GM20000 (cell line): ENCODE measurements around the gene KRTAP12-2.
"Not testable (repeated sequence)": the region's sequence is repeated elsewhere in the genome, so short reads cannot be mapped to it uniquely, and the experiment has no call there.

ENCODE experiments used
- DNase-seq: peaks from one replicate; pipeline ENCODE4 v3.0.0; 2012; ENCODE audit warnings: low spot score
- CTCF ChIP-seq: IDR thresholded peaks from 2 replicates; pipeline ENCODE4 v1.5.1; 2012; ENCODE audit warnings: mild to moderate bottlenecking, control low read depth; ENCODE audit errors: extremely low read depth, missing control alignments

Gene KRTAP12-2

GRCh38 chr21:44640761-44641160 is 26.0 kb downstream of the KRTAP12-2 start:
- DNase-seq: no peak
- no peak for TF ChIP-seq CTCF

GRCh38 chr21:44639331-44639655 is 27.4 kb downstream of the KRTAP12-2 start:
- no peak for TF ChIP-seq CTCF
- DNase-seq: no peak

- not testable (repeated sequence) for DNase-seq
Measured at GRCh38 chr21:44638506-44639330, 28.0 kb downstream of the KRTAP12-2 start.

GRCh38 chr21:44637851-44638348 is 28.8 kb downstream of the KRTAP12-2 start:
- DNase-seq: not testable (repeated sequence)

GRCh38 chr21:44637018-44637850 is 29.5 kb downstream of the KRTAP12-2 start, which contains the start of gene KRTAP10-10:
Gene KRTAP10-10, plus strand, starts transcription at chr21:44637356. Its CDS starts 62 bp downstream, at chr21:44637418.
- DNase-seq: no peak
- TF ChIP-seq CTCF: no peak

GRCh38 chr21:44636209-44637017 is 30.3 kb downstream of the KRTAP12-2 start:
- DNase-seq: no peak
- no peak for TF ChIP-seq CTCF

- no peak for TF ChIP-seq CTCF
- DNase-seq: no peak
Measured at GRCh38 chr21:44632067-44632466, 34.7 kb downstream of the KRTAP12-2 start.

- TF ChIP-seq CTCF: no peak
- no peak for DNase-seq
Measured at GRCh38 chr21:44630440-44630839, 36.3 kb downstream of the KRTAP12-2 start.
